H1 (cell line): ENCODE data around the gene ZNF33A. TPM values are rescaled to one million over a fixed set of nuclear protein-coding genes. Genes with fewer than 3 reads are reported as not detected.

Experiments used
- CTCF ChIA-PET: fragments of 300-600 bp; sonication (Branson Sonifier 250); formaldehyde crosslinking; loops from one replicate; lab custom pipeline; 2021; ENCODE audit not compliant: partially characterized antibody; lab: Charles Lee
- POLR2A ChIA-PET: fragments of 300-600 bp; sonication (Branson Sonifier 250); formaldehyde crosslinking; loops from one replicate; lab custom pipeline; 2021; ENCODE audit warnings: inconsistent platforms; ENCODE audit not compliant: partially characterized antibody; lab: Charles Lee
- DNase-seq, 2 experiments: peaks; one replicate each; pipeline versions ENCODE4 v3.0.0 to v3.0.0-alpha.2; 2010 to 2022; ENCODE audit warnings: low spot score in 2 of 2, low read depth in 1 of 2, mixed read lengths in 1 of 2
- FAIRE-seq: peaks from 2 replicates; lab custom pipeline; 2011; peaks lifted over from hg19 to GRCh38; lab: Jason Lieb, UNC
- H2AFZ ChIP-seq: 2 replicates; pipeline ENCODE4 v1.8.1; 2012; ENCODE audit warnings: low read length, inconsistent platforms
- H2AK5ac ChIP-seq: 2 replicates; pipeline ENCODE4 v1.6.1; 2013; ENCODE audit warnings: low read depth, low read length
- H2BK120ac ChIP-seq: replicated peaks from 2 replicates; pipeline ENCODE3; 2013; ENCODE audit warnings: low read depth, low read length, inconsistent platforms
- H2BK12ac ChIP-seq: 2 replicates; pipeline ENCODE4 v1.6.1; 2013; ENCODE audit warnings: low read depth, low read length
- H2BK15ac ChIP-seq: 2 replicates; pipeline ENCODE4 v1.6.1; 2013; ENCODE audit warnings: low read length
- H2BK20ac ChIP-seq: 2 replicates; pipeline ENCODE4 v1.6.1; 2013; ENCODE audit warnings: low read length
- H2BK5ac ChIP-seq: 2 replicates; pipeline ENCODE4 v1.6.1; 2013; ENCODE audit warnings: low read depth, low read length
- H3K14ac ChIP-seq: 2 replicates; pipeline ENCODE4 v1.6.1; 2013; ENCODE audit warnings: inconsistent platforms; ENCODE audit not compliant: insufficient read length
- H3K18ac ChIP-seq: 2 replicates; pipeline ENCODE4 v1.6.1; 2013; ENCODE audit warnings: low read length; ENCODE audit errors: extremely low read depth
- H3K23ac ChIP-seq: 2 replicates; pipeline ENCODE4 v1.6.1; 2013; ENCODE audit warnings: inconsistent platforms; ENCODE audit not compliant: insufficient read length
- H3K23me2 ChIP-seq: 2 replicates; pipeline ENCODE4 v1.6.1; 2013; ENCODE audit warnings: low read depth, low read length
- H3K27ac ChIP-seq: 2 replicates; pipeline ENCODE4 v1.6.1; 2011; ENCODE audit warnings: low read depth, low read length, inconsistent platforms
- H3K27me3 ChIP-seq, 4 experiments: replicated peaks in 1 of 4; 1 replicate in 1 of 4; 2 replicates in 3 of 4; pipeline versions ENCODE4 v1.6.1 to v1.8.1; 2011 to 2013; ENCODE audit warnings: low read length in 3 of 4, mild to moderate bottlenecking in 3 of 4, inconsistent platforms in 2 of 4, mixed read lengths in 2 of 4, moderate library complexity in 1 of 4; ENCODE audit not compliant: control insufficient read depth in 3 of 4, insufficient read depth in 3 of 4; ENCODE audit errors: extremely low read depth in 1 of 4
- H3K36me3 ChIP-seq, 4 experiments: 2 replicates each; pipeline versions ENCODE4 v1.6.1 to v1.8.1; 2011 to 2013; ENCODE audit warnings: mild to moderate bottlenecking in 4 of 4, low read length in 3 of 4, moderate library complexity in 2 of 4, control low read depth in 1 of 4, inconsistent platforms in 1 of 4; ENCODE audit not compliant: insufficient read depth in 4 of 4, control insufficient read depth in 2 of 4
- H3K4ac ChIP-seq: replicated peaks from 2 replicates; pipeline ENCODE3; 2013; ENCODE audit warnings: low read length, low read depth, mixed read lengths, inconsistent platforms; ENCODE audit not compliant: insufficient read length
- H3K4me1 ChIP-seq, 4 experiments: replicated peaks in 1 of 4; 1 replicate in 1 of 4; 2 replicates in 3 of 4; pipeline versions ENCODE4 v1.6.1 to v1.8.1; 2011 to 2013; ENCODE audit warnings: low read length in 3 of 4, inconsistent platforms in 2 of 4, mixed read lengths in 1 of 4; ENCODE audit not compliant: insufficient read depth in 4 of 4, control insufficient read depth in 3 of 4
- H3K4me2 ChIP-seq, 2 experiments: 2 replicates each; pipeline versions ENCODE4 v1.6.1 to v1.8.1; 2011 to 2013; ENCODE audit warnings: low read depth in 2 of 2, low read length in 2 of 2, control low read depth in 1 of 2, inconsistent platforms in 1 of 2, mild to moderate bottlenecking in 1 of 2; ENCODE audit not compliant: insufficient read depth in 1 of 2
- H3K4me3 ChIP-seq, 4 experiments: fragments of 200-600, 300-600 bp in 1 of 4; sonication (generic), shearing (Covaris generic), sonication (Bioruptor Twin) in 1 of 4; 2 replicates each; pipeline versions ENCODE4 v1.5.1 to v1.8.1; 2011 to 2016; ENCODE audit warnings: low read length in 4 of 4, low read depth in 3 of 4, control low read depth in 2 of 4, inconsistent platforms in 2 of 4, mild to moderate bottlenecking in 2 of 4, mixed read lengths in 1 of 4, moderate library complexity in 1 of 4; ENCODE audit not compliant: insufficient read depth in 2 of 4; ENCODE audit errors: extremely low read depth in 1 of 4
- H3K56ac ChIP-seq: replicated peaks from 2 replicates; pipeline ENCODE3; 2013; ENCODE audit warnings: low read depth, mild to moderate bottlenecking, mixed read lengths, low read length, inconsistent platforms; ENCODE audit not compliant: insufficient read length
- H3K79me1 ChIP-seq: 2 replicates; pipeline ENCODE4 v1.6.1; 2013; ENCODE audit warnings: low read depth, low read length, control low read depth
- H3K79me2 ChIP-seq, 2 experiments: 2 replicates each; pipeline versions ENCODE4 v1.6.1 to v1.8.1; 2012 to 2013; ENCODE audit warnings: low read length in 2 of 2, mild to moderate bottlenecking in 2 of 2, inconsistent platforms in 1 of 2; ENCODE audit not compliant: insufficient read depth in 2 of 2, control insufficient read depth in 1 of 2
- H3K9ac ChIP-seq, 4 experiments: replicated peaks in 1 of 4; 1 replicate in 1 of 4; 2 replicates in 3 of 4; pipeline versions ENCODE4 v1.6.1 to v1.8.1; 2011 to 2013; ENCODE audit warnings: low read depth in 3 of 4, low read length in 3 of 4, control low read depth in 2 of 4, mild to moderate bottlenecking in 2 of 4, moderate library complexity in 2 of 4, inconsistent platforms in 1 of 4; ENCODE audit errors: extremely low read depth in 1 of 4
- H3K9me3 ChIP-seq, 2 experiments: 2 replicates each; pipeline versions ENCODE4 v1.6.1 to v1.8.1; 2012 to 2013; ENCODE audit warnings: mild to moderate bottlenecking in 2 of 2, moderate library complexity in 2 of 2, control low read depth in 1 of 2, inconsistent platforms in 1 of 2, low read depth in 1 of 2, low read length in 1 of 2, mixed read lengths in 1 of 2; ENCODE audit not compliant: insufficient read depth in 2 of 2
- H4K20me1 ChIP-seq, 2 experiments: replicated peaks in 1 of 2; 2 replicates each; pipeline versions ENCODE3 to v1.8.1; 2011 to 2013; ENCODE audit warnings: inconsistent platforms in 2 of 2, low read length in 2 of 2, mild to moderate bottlenecking in 1 of 2; ENCODE audit not compliant: insufficient read depth in 2 of 2, control insufficient read depth in 1 of 2
- H4K5ac ChIP-seq: 2 replicates; pipeline ENCODE4 v1.6.1; 2013; ENCODE audit warnings: low read length, low read depth, mixed read lengths, inconsistent platforms; ENCODE audit not compliant: insufficient read length
- H4K8ac ChIP-seq: 2 replicates; pipeline ENCODE4 v1.8.0; 2013; ENCODE audit warnings: mild to moderate bottlenecking, moderate library complexity, low read length, inconsistent platforms; ENCODE audit not compliant: insufficient read depth; ENCODE audit errors: extremely low read depth
- H4K91ac ChIP-seq: replicated peaks from 2 replicates; pipeline ENCODE3; 2013; ENCODE audit warnings: low read length, mixed read lengths, inconsistent platforms; ENCODE audit not compliant: insufficient read length
- BCL11A ChIP-seq, 2 experiments: IDR thresholded peaks; one replicate each; pipeline ENCODE4 v1.6.1; 2011; ENCODE audit warnings: low read depth in 2 of 2, low read length in 2 of 2, mild to moderate bottlenecking in 2 of 2
- CHD1 ChIP-seq: IDR thresholded peaks from 2 replicates; pipeline ENCODE4 v1.6.1; 2012; ENCODE audit warnings: low read depth, low read length, improper control_type of control experiment
- CHD2 ChIP-seq: IDR thresholded peaks from 2 replicates; pipeline ENCODE4 v1.6.1; 2012; ENCODE audit warnings: low read length, improper control_type of control experiment
- CREB1 ChIP-seq: IDR thresholded peaks from 2 replicates; pipeline ENCODE4 v1.6.1; 2012; ENCODE audit warnings: inconsistent platforms
- GTF2F1 ChIP-seq: IDR thresholded peaks from 2 replicates; pipeline ENCODE4 v1.6.1; 2012; ENCODE audit warnings: low read depth, low read length, improper control_type of control experiment, borderline replicate concordance
- JUND ChIP-seq: IDR thresholded peaks from 2 replicates; pipeline ENCODE4 v1.6.1; 2011; ENCODE audit warnings: mild to moderate bottlenecking, improper control_type of control experiment, low read length
- KDM1A ChIP-seq: fragments of 200-600, 300-600 bp; sonication (generic); IDR thresholded peaks from 2 replicates; pipeline ENCODE4 v1.7.1; 2016; ENCODE audit warnings: mild to moderate bottlenecking, low read length, borderline replicate concordance
- MAFK ChIP-seq: IDR thresholded peaks from 2 replicates; pipeline ENCODE4 v1.6.1; 2012; ENCODE audit warnings: low read depth, mild to moderate bottlenecking, improper control_type of control experiment, low read length
- NRF1 ChIP-seq: IDR thresholded peaks from 2 replicates; pipeline ENCODE4 v1.6.1; 2011; ENCODE audit warnings: mild to moderate bottlenecking, low read depth, low read length, improper control_type of control experiment
- POLR2AphosphoS5 ChIP-seq: IDR thresholded peaks from 2 replicates; pipeline ENCODE4 v1.6.1; 2011; ENCODE audit warnings: low read depth, low read length
- RXRA ChIP-seq: IDR thresholded peaks from 2 replicates; pipeline ENCODE4 v1.6.1; 2011; ENCODE audit warnings: low read depth, mild to moderate bottlenecking, low read length, moderate library complexity; ENCODE audit not compliant: insufficient read depth
- SP1 ChIP-seq: IDR thresholded peaks from 2 replicates; pipeline ENCODE4 v1.6.1; 2011; ENCODE audit warnings: low read depth, low read length
- TCF12 ChIP-seq: IDR thresholded peaks from 2 replicates; pipeline ENCODE4 v1.6.1; 2011; ENCODE audit warnings: low read depth, mild to moderate bottlenecking, low read length
- WGBS, 2 experiments: shearing (Covaris generic) in 1 of 2; methylation state at CpG; one replicate each; pipeline versions ENCODE4 v1.1.6 to v1.1.7; 2013 to 2015; ENCODE audit warnings: low lambda C conversion rate in 2 of 2, mixed read lengths in 2 of 2, inconsistent platforms in 1 of 2, low coverage in 1 of 2, missing lambda C conversion rate in 1 of 2; ENCODE audit not compliant: insufficient replicate concordance in 2 of 2, insufficient coverage in 1 of 2, insufficient read length in 1 of 2; ENCODE audit errors: extremely low coverage in 1 of 2, missing lambda C conversion rate in 1 of 2; 5-methylcytosine and 5-hydroxymethylcytosine counted together
- polyA plus RNA-seq, 7 experiments: library from polyadenylated mRNA; depleted of rRNA in 3 of 7; stranded (reverse) in 5 of 7; unstranded in 2 of 7; fragments of >200 nt in 5 of 7; fragments of 200-250 nt in 2 of 7; gene quantifications; 1 replicate in 5 of 7; 2 replicates in 1 of 7; 4 replicates in 1 of 7; pipeline versions ENCODE4 v1.2.1 to v1.2.3, GENCODE V29; 2011 to 2013; ENCODE audit warnings: missing spikeins in 2 of 7, mixed read lengths in 2 of 7
- total RNA-seq: library from RNA; stranded (reverse); fragmentation: NEBNext Ultra II Directional; extraction: Animal tissue kit (Norgen Biotek cat#: 25700); gene quantifications from 2 replicates; pipeline ENCODE4 v1.2.1, GENCODE V29; 2021

Gene ZNF33A
- total and polyA plus RNA-seq, 2 of the 8 experiments (the other 6 are each of a cell fraction or from before 2014, with no cell fraction given), result 6.0 to 48.3 TPM

DNA sequence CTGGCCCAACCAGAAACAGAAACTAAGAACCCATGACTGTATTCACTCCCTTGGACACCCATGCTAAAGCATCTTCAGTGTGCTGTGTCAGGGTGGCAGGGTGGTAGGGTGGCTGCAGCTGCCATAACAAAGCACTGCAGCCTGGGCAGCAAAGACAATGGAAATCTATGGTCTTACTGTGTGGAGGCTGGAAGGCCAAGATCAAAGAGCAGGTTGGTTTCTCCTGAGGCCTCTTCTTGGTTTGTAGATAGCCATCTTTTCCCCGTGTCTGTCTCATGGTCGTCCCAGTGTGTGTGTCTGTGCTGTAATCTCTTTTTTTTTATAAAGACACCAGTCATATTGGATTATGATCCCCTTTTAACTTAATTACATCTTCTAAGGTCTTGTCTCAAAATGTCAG lies 18.8 kb upstream of the ZNF33A start:
- Histone ChIP-seq H3K4me3 (no peak overlapping the region), H3K9me3 (peaks cover 41 to 78% of the 10 kb centered on the region in 2 experiments), H2BK120ac (no peak overlapping the region), H4K91ac (no peak overlapping the region), H3K23me2 (no peaks in the 10 kb centered on the region), H2BK20ac (no peak overlapping the region), H4K20me1 (no peaks in the 10 kb centered on the region), H3K27me3 (no peaks in the 10 kb centered on the region), H2BK5ac (no peak overlapping the region), H3K27ac (no peak overlapping the region), H3K79me1 (no peaks in the 10 kb centered on the region), H4K8ac (no peak overlapping the region), H2BK15ac (no peak overlapping the region), H3K4me1 (no peaks in the 10 kb centered on the region), H3K18ac (no peak overlapping the region), H2BK12ac (no peak overlapping the region), H3K36me3 (no peaks in the 10 kb centered on the region; a peak in 1 of 8 replicates), H3K23ac (no peak overlapping the region), H4K5ac (no peak overlapping the region), H3K56ac (no peak overlapping the region), H3K9ac (no peak overlapping the region), H3K14ac (no peak overlapping the region), H3K4ac (no peak overlapping the region), H2AFZ (no peak overlapping the region), H3K4me2 (no peak overlapping the region), H3K79me2 (no peaks in the 10 kb centered on the region), H2AK5ac (no peak overlapping the region)
- 89% methylated on average over 2 of the region's 2 CpGs; no CpG with 5 or more reads in 1 of the 2 experiments for WGBS, 2 experiments
- TF ChIP-seq KDM1A (no peak), JUND (no peak), CHD1 (no peak), SP1 (no peak), CREB1 (no peak), CHD2 (no peak), GTF2F1 (no peak), RXRA (no peak), BCL11A (IDR thresholded peaks at IDR 0.05; ENCODE audit: low read depth in 2 of 2, low read length in 2 of 2) (no peak), MAFK (no peak), NRF1 (no peak), TCF12 (no peak), POLR2AphosphoS5 (no peak)
- no peak for DNase-seq
- no peak for FAIRE-seq
- CTCF ChIA-PET, result no interaction called here
- POLR2A ChIA-PET, result no interaction called here
